ENCODE measurements around the gene KIFBP.

DNA sequence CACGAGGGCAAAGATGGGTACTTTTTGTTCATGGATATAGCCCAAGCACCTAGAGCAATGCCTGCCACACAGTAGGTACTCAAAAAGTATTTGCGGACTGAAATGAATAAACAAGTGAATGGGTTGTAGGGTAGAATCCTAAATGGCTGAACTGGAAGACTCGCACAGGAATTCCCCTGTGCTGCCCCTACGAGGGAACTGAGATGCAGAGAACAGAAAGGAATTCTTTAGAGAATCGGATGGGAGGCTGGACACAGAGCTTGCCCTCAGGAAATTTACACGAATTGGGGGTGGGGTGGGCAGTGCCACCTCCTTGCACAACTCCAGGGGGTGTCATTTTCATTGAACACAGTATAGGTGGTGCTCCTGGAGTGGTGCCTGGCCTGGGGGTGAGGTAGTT, 64.1 kb downstream of the KIFBP start:
- no peak for TF ChIP-seq POLR2A (IDR thresholded peaks at IDR 0.05; ENCODE audit: low read depth, low read length)
- TF ChIP-seq TAF1 (IDR thresholded peaks at IDR 0.05; ENCODE audit: borderline replicate concordance, low read depth, low read length) = no peak
- TF ChIP-seq POLR2AphosphoS5 (IDR thresholded peaks at IDR 0.05; ENCODE audit: low read depth, low read length) = no peak

Data from GM12892 (cell line).